ENCODE data around the gene TRABD2B. TPM values are rescaled to one million over a fixed set of nuclear protein-coding genes. Genes with fewer than 3 reads are reported as not detected.

Gene TRABD2B
- total and polyA plus RNA-seq, 2 experiments from 2014 or later, result not detected

GRCh38 chr1:47796626-47797025, 200.6 kb downstream of the TRABD2B start:
- Histone ChIP-seq H4K20me1 (ENCODE audit: insufficient read depth) (no peaks in the 10 kb centered on the region), H3K4me3 (no peak overlapping the region), H3K9ac (no peak overlapping the region), H3K27ac (no peak overlapping the region), H3K27me3 (replicated peaks; ENCODE audit: insufficient read depth) (no peaks in the 10 kb centered on the region), H3K4me2 (ENCODE audit: unreplicated experiment) (no peak overlapping the region), H3K4me1 (ENCODE audit: insufficient read depth) (no peaks in the 10 kb centered on the region), H3K36me3 (ENCODE audit: low read depth) (no peaks in the 10 kb centered on the region), H2AFZ (no peak overlapping the region), H3F3A (ENCODE audit: insufficient read depth) (no peaks in the 10 kb centered on the region), H3K79me2 (ENCODE audit: insufficient read depth) (no peaks in the 10 kb centered on the region), H3K9me2 (ENCODE audit: insufficient read depth) (no peaks in the 10 kb centered on the region), H3K9me3 (ENCODE audit: low read depth) (no peaks in the 10 kb centered on the region)
- in situ Hi-C loops (cut with MboI), result no loop called here
- DNase-seq, result no peak
- TF ChIP-seq EZH2phosphoT487 (IDR thresholded peaks at IDR 0.05; ENCODE audit: insufficient read depth, low read depth) (no peak), EZH2 (IDR thresholded peaks at IDR 0.05; ENCODE audit: insufficient read depth, poor library complexity, severe bottlenecking) (no peak)
- 72 to 74% methylated on average over 6 of the region's 6 CpGs for WGBS, 2 experiments (ENCODE audit: low coverage in 1 of 2, low lambda C conversion rate in 2 of 2, missing lambda C conversion rate in 2 of 2)

GRCh38 chr1:47795102-47795501, 202.1 kb downstream of the TRABD2B start:
- H3K4me2 ChIP-seq (ENCODE audit: unreplicated experiment), result no peak overlapping the region
- no peaks in the 10 kb centered on the region for H3F3A ChIP-seq (ENCODE audit: insufficient read depth)
- H3K4me1 ChIP-seq (ENCODE audit: insufficient read depth), result no peaks in the 10 kb centered on the region
- WGBS, 2 experiments (ENCODE audit: low coverage in 1 of 2, low lambda C conversion rate in 2 of 2, missing lambda C conversion rate in 2 of 2), result 68 to 79% methylated on average over 2 of the region's 2 CpGs
- H2AFZ ChIP-seq, result no peak overlapping the region
- H3K9me3 ChIP-seq (ENCODE audit: low read depth), result no peaks in the 10 kb centered on the region
- in situ Hi-C loops (cut with MboI), result no loop called here
- no peaks in the 10 kb centered on the region for H3K79me2 ChIP-seq (ENCODE audit: insufficient read depth)
- H3K4me3 ChIP-seq, result no peak overlapping the region
- no peaks in the 10 kb centered on the region for H3K9me2 ChIP-seq (ENCODE audit: insufficient read depth)
- TF ChIP-seq EZH2 (IDR thresholded peaks at IDR 0.05; ENCODE audit: insufficient read depth, poor library complexity, severe bottlenecking) (no peak), EZH2phosphoT487 (IDR thresholded peaks at IDR 0.05; ENCODE audit: insufficient read depth, low read depth) (no peak)
- H3K27me3 ChIP-seq (replicated peaks; ENCODE audit: insufficient read depth), result no peaks in the 10 kb centered on the region
- no peak overlapping the region for H3K9ac ChIP-seq
- DNase-seq, result no peak
- no peaks in the 10 kb centered on the region for H3K36me3 ChIP-seq (ENCODE audit: low read depth)
- H4K20me1 ChIP-seq (ENCODE audit: insufficient read depth), result no peaks in the 10 kb centered on the region
- H3K27ac ChIP-seq, result no peak overlapping the region

GRCh38 chr1:47794530-47794929, 202.7 kb downstream of the TRABD2B start:
- no peak for TF ChIP-seq EZH2phosphoT487 (IDR thresholded peaks at IDR 0.05; ENCODE audit: insufficient read depth, low read depth)
- no peak for TF ChIP-seq EZH2 (IDR thresholded peaks at IDR 0.05; ENCODE audit: insufficient read depth, poor library complexity, severe bottlenecking)
- Histone ChIP-seq H3K36me3 (ENCODE audit: low read depth) (no peaks in the 10 kb centered on the region), H2AFZ (no peak overlapping the region)

GRCh38 chr1:47794081-47794480, 203.1 kb downstream of the TRABD2B start:
- H3K27ac ChIP-seq, result no peak overlapping the region
- 47 to 65% methylated on average over 5 of the region's 5 CpGs for WGBS, 2 experiments (ENCODE audit: low coverage in 1 of 2, low lambda C conversion rate in 2 of 2, missing lambda C conversion rate in 2 of 2)
- H3K9me3 ChIP-seq (ENCODE audit: low read depth), result no peaks in the 10 kb centered on the region
- H3K27me3 ChIP-seq (replicated peaks; ENCODE audit: insufficient read depth), result no peaks in the 10 kb centered on the region
- no peak overlapping the region for H3K4me3 ChIP-seq
- H3K9ac ChIP-seq, result no peak overlapping the region
- no peaks in the 10 kb centered on the region for H3F3A ChIP-seq (ENCODE audit: insufficient read depth)
- no peaks in the 10 kb centered on the region for H4K20me1 ChIP-seq (ENCODE audit: insufficient read depth)
- no peaks in the 10 kb centered on the region for H3K79me2 ChIP-seq (ENCODE audit: insufficient read depth)
- H3K36me3 ChIP-seq (ENCODE audit: low read depth), result no peaks in the 10 kb centered on the region
- no peaks in the 10 kb centered on the region for H3K9me2 ChIP-seq (ENCODE audit: insufficient read depth)
- no peak overlapping the region for H2AFZ ChIP-seq
- TF ChIP-seq EZH2phosphoT487 (IDR thresholded peaks at IDR 0.05; ENCODE audit: insufficient read depth, low read depth) (no peak), EZH2 (IDR thresholded peaks at IDR 0.05; ENCODE audit: insufficient read depth, poor library complexity, severe bottlenecking) (no peak)
- H3K4me1 ChIP-seq (ENCODE audit: insufficient read depth), result no peaks in the 10 kb centered on the region
- no peak for DNase-seq
- in situ Hi-C loops (cut with MboI), result no loop called here
- H3K4me2 ChIP-seq (ENCODE audit: unreplicated experiment), result no peak overlapping the region

More at GRCh38 chr1:47794530-47794929, 202.7 kb downstream of the TRABD2B start:
- no peak for DNase-seq
- H3K4me1 ChIP-seq (ENCODE audit: insufficient read depth), result no peaks in the 10 kb centered on the region
- no peak overlapping the region for H3K9ac ChIP-seq
- no peak overlapping the region for H3K4me3 ChIP-seq
- no peaks in the 10 kb centered on the region for H3F3A ChIP-seq (ENCODE audit: insufficient read depth)
- WGBS, 2 experiments (ENCODE audit: low coverage in 1 of 2, low lambda C conversion rate in 2 of 2, missing lambda C conversion rate in 2 of 2), result 77 to 80% methylated on average over 9 of the region's 9 CpGs
- no peaks in the 10 kb centered on the region for H3K27me3 ChIP-seq (replicated peaks; ENCODE audit: insufficient read depth)
- H3K4me2 ChIP-seq (ENCODE audit: unreplicated experiment), result no peak overlapping the region
- no peaks in the 10 kb centered on the region for H3K9me3 ChIP-seq (ENCODE audit: low read depth)
- in situ Hi-C loops (cut with MboI), result no loop called here
- H3K9me2 ChIP-seq (ENCODE audit: insufficient read depth), result no peaks in the 10 kb centered on the region
- H3K27ac ChIP-seq, result no peak overlapping the region
- no peaks in the 10 kb centered on the region for H3K79me2 ChIP-seq (ENCODE audit: insufficient read depth)
- no peaks in the 10 kb centered on the region for H4K20me1 ChIP-seq (ENCODE audit: insufficient read depth)

- H3K36me3 ChIP-seq (ENCODE audit: low read depth), result no peaks in the 10 kb centered on the region
- H3K4me3 ChIP-seq, result no peak overlapping the region
- DNase-seq, result no peak
- no peak overlapping the region for H3K27ac ChIP-seq
- no peak overlapping the region for H3K4me2 ChIP-seq (ENCODE audit: unreplicated experiment)
- H2AFZ ChIP-seq, result no peak overlapping the region
- no peaks in the 10 kb centered on the region for H3K4me1 ChIP-seq (ENCODE audit: insufficient read depth)
- H3K9me3 ChIP-seq (ENCODE audit: low read depth), result no peaks in the 10 kb centered on the region
- TF ChIP-seq EZH2 (IDR thresholded peaks at IDR 0.05; ENCODE audit: insufficient read depth, poor library complexity, severe bottlenecking) (no peak), EZH2phosphoT487 (IDR thresholded peaks at IDR 0.05; ENCODE audit: insufficient read depth, low read depth) (no peak)
- no peaks in the 10 kb centered on the region for H3F3A ChIP-seq (ENCODE audit: insufficient read depth)
- H4K20me1 ChIP-seq (ENCODE audit: insufficient read depth), result no peaks in the 10 kb centered on the region
- no peaks in the 10 kb centered on the region for H3K9me2 ChIP-seq (ENCODE audit: insufficient read depth)
- H3K27me3 ChIP-seq (replicated peaks; ENCODE audit: insufficient read depth), result no peaks in the 10 kb centered on the region
- no peaks in the 10 kb centered on the region for H3K79me2 ChIP-seq (ENCODE audit: insufficient read depth)
- H3K9ac ChIP-seq, result no peak overlapping the region
- in situ Hi-C loops (cut with MboI), result no loop called here
These were observed 203.6 kb downstream of the TRABD2B start for GRCh38 chr1:47793563-47793962.

Measured in GM23248 (cell line).